Natural killer cell (primary cell): ENCODE measurements around the gene TCFL5. TPM values are rescaled to one million over a fixed set of nuclear protein-coding genes. Genes with fewer than 3 reads are reported as not detected.

Source experiments
- ATAC-seq, 3 donors: fragments of 150-1000 bp in 2 of 3; fragments of 200-7000 bp in 1 of 3; cut with Tn5 transposase; 1 replicate in 1 of 3; 2 replicates in 2 of 3; pipeline ENCODE4 v1.10.0; 2021; ENCODE audit warnings: mild to moderate bottlenecking in 2 of 3, moderate library complexity in 2 of 3
- DNase-seq, 2 donors: peaks; one replicate each; pipeline versions ENCODE4 v3.0.0 to v3.0.0-alpha.2; 2013 to 2021; ENCODE audit warnings: mixed read lengths in 1 of 2
- H3K27ac ChIP-seq: one replicate; pipeline ENCODE4 v1.5.1; 2013; ENCODE audit warnings: mild to moderate bottlenecking, low read length
- H3K27me3 ChIP-seq: one replicate; pipeline ENCODE4 v1.6.1; 2013; ENCODE audit warnings: low read length; ENCODE audit not compliant: control insufficient read depth, insufficient read depth
- H3K36me3 ChIP-seq: one replicate; pipeline ENCODE4 v1.6.1; 2013; ENCODE audit warnings: low read length; ENCODE audit not compliant: control insufficient read depth, insufficient read depth
- H3K4me1 ChIP-seq: one replicate; pipeline ENCODE4 v1.6.1; 2013; ENCODE audit warnings: low read length; ENCODE audit not compliant: control insufficient read depth, insufficient read depth
- H3K4me3 ChIP-seq: one replicate; pipeline ENCODE4 v1.5.1; 2013; ENCODE audit warnings: low read length
- H3K9me3 ChIP-seq: one replicate; pipeline ENCODE4 v1.6.1; 2013; ENCODE audit warnings: low read length; ENCODE audit not compliant: control insufficient read depth, insufficient read depth
- H3K27ac Mint-ChIP-seq, 2 donors: one replicate each; pipeline ENCODE4 v1.8.0; 2022; ENCODE audit warnings: mild to moderate bottlenecking in 2 of 2, mixed read lengths in 2 of 2, moderate library complexity in 1 of 2
- H3K27me3 Mint-ChIP-seq, 2 donors: one replicate each; pipeline ENCODE4 v1.8.0; 2022; ENCODE audit warnings: low read depth in 2 of 2, mixed read lengths in 2 of 2
- H3K36me3 Mint-ChIP-seq: one replicate; pipeline ENCODE4 v1.8.0; 2022; ENCODE audit warnings: mixed read lengths
- H3K4me1 Mint-ChIP-seq, 2 donors: one replicate each; pipeline ENCODE4 v1.8.0; 2022; ENCODE audit warnings: mixed read lengths in 2 of 2
- H3K4me3 Mint-ChIP-seq: one replicate; pipeline ENCODE4 v1.8.0; 2022; ENCODE audit warnings: mild to moderate bottlenecking, moderate library complexity, mixed read lengths
- H3K9me3 Mint-ChIP-seq, 2 donors: one replicate each; pipeline ENCODE4 v1.8.0; 2022; ENCODE audit warnings: mixed read lengths in 2 of 2
- CTCF ChIP-seq: fragments of 200-600 bp; IDR thresholded peaks from one replicate; pipeline ENCODE4 v1.8.0; 2022; ENCODE audit warnings: antibody characterized with exemption
- WGBS: methylation state at CpG from one replicate; pipeline ENCODE4 v1.1.7; 2013; ENCODE audit warnings: missing lambda C conversion rate; ENCODE audit not compliant: insufficient coverage; 5-methylcytosine and 5-hydroxymethylcytosine counted together
- intact Hi-C: fragments of 100-400 bp; cut with micrococcal nuclease; formaldehyde crosslinking; loops from one replicate; pipeline ENCODE4 v1.14.2; 2022
- total RNA-seq, 4 donors: library from RNA; stranded (reverse); fragments of 120-200 nt in 1 of 4; gene quantifications; one replicate each; pipeline versions ENCODE4 v1.2.3 to v1.2.4, GENCODE V29; 2013 to 2022

The TCFL5 gene
- total RNA-seq, 3 donors from 2014 or later (not counting 1 experiment from before 2014, with no cell fraction given), result 5.1 to 8.0 (median 6.4) TPM

- no peak for ATAC-seq
- peaks cover 11% of the 10 kb centered on the region for H3K4me1 ChIP-seq
- no peaks in the 10 kb centered on the region for H3K27me3 Mint-ChIP-seq
- peaks cover 7 to 13% of the 10 kb centered on the region in 2 donors for H3K4me1 Mint-ChIP-seq
- intact Hi-C loops, result no loop called here
- TF ChIP-seq CTCF, result no peak
- DNase-seq, result no peak
- H3K36me3 ChIP-seq, result peaks cover 20% of the 10 kb centered on the region
- H3K4me3 Mint-ChIP-seq, result no peak overlapping the region
- H3K4me3 ChIP-seq, result no peak overlapping the region
- WGBS, result 97% methylated on average over 37 of the region's 37 CpGs
- H3K27ac Mint-ChIP-seq, result no peak overlapping the region
- no peak overlapping the region for H3K27ac ChIP-seq
- H3K9me3 Mint-ChIP-seq, result no peaks in the 10 kb centered on the region
- no peaks in the 10 kb centered on the region for H3K9me3 ChIP-seq
- no peaks in the 10 kb centered on the region for H3K36me3 Mint-ChIP-seq
- H3K27me3 ChIP-seq, result no peaks in the 10 kb centered on the region
Observed at GRCh38 chr20:62880147-62880934, 18.7 kb upstream of the TCFL5 start.

GRCh38 chr20:62879275-62880146 is 17.9 kb upstream of the TCFL5 start:
- Mint-ChIP-seq H3K27ac (no peak overlapping the region), H3K9me3 (no peaks in the 10 kb centered on the region), H3K4me3 (no peak overlapping the region), H3K27me3 (no peaks in the 10 kb centered on the region), H3K36me3 (no peaks in the 10 kb centered on the region), H3K4me1 (peaks cover 7 to 16% of the 10 kb centered on the region in 2 donors)
- ATAC-seq, result no peak
- H3K4me3 ChIP-seq, result no peak overlapping the region
- H3K27me3 ChIP-seq, result no peaks in the 10 kb centered on the region
- peaks cover 20% of the 10 kb centered on the region for H3K36me3 ChIP-seq
- DNase-seq, result no peak
- intact Hi-C loops, result no loop called here
- H3K27ac ChIP-seq, result no peak overlapping the region
- 93% methylated on average over 80 of the region's 80 CpGs for WGBS
- TF ChIP-seq CTCF, result no peak
- peaks cover 11% of the 10 kb centered on the region for H3K4me1 ChIP-seq
- no peaks in the 10 kb centered on the region for H3K9me3 ChIP-seq

- Histone ChIP-seq H3K27me3 (no peaks in the 10 kb centered on the region), H3K4me1 (peaks cover 11% of the 10 kb centered on the region), H3K27ac (no peak overlapping the region), H3K36me3 (peaks cover 20% of the 10 kb centered on the region), H3K4me3 (no peak overlapping the region), H3K9me3 (no peaks in the 10 kb centered on the region)
- H3K27me3 Mint-ChIP-seq, result peaks cover 0 to 2% of the 10 kb centered on the region in 2 donors
- intact Hi-C loops, result no loop called here
- no peak for TF ChIP-seq CTCF
- no peak overlapping the region for H3K27ac Mint-ChIP-seq
- 87% methylated on average over 16 of the region's 20 CpGs for WGBS
- no peaks in the 10 kb centered on the region for H3K9me3 Mint-ChIP-seq
- ATAC-seq (no peak), DNase-seq (no peak)
- H3K36me3 Mint-ChIP-seq, result no peaks in the 10 kb centered on the region
- H3K4me1 Mint-ChIP-seq, result peaks cover 7 to 24% of the 10 kb centered on the region in 2 donors
- no peak overlapping the region for H3K4me3 Mint-ChIP-seq
Observed at GRCh38 chr20:62878244-62879038, 16.8 kb upstream of the TCFL5 start.
